Measurements from ENCODE around the gene LMTK2.

Gene LMTK2

GRCh38 chr7:98222533-98223195 lies 116.0 kb downstream of the LMTK2 start:
- no peak for DNase-seq

GRCh38 chr7:98223351-98223897 lies 116.8 kb downstream of the LMTK2 start:
- no peak for DNase-seq

- DNase-seq: no peak
Measured at GRCh38 chr7:98223898-98224700, 117.4 kb downstream of the LMTK2 start.

GRCh38 chr7:98224701-98225181 lies 118.1 kb downstream of the LMTK2 start:
- DNase-seq: no peak

GRCh38 chr7:98225913-98226614 lies 119.4 kb downstream of the LMTK2 start:
- no peak for DNase-seq

GRCh38 chr7:98227939-98228338 lies 121.3 kb downstream of the LMTK2 start:
- DNase-seq: no peak

- DNase-seq: no peak
Measured at GRCh38 chr7:98228801-98229200, 122.1 kb downstream of the LMTK2 start.

GRCh38 chr7:98229441-98229840 lies 122.8 kb downstream of the LMTK2 start:
- no peak for DNase-seq

GRCh38 chr7:98229991-98230745 lies 123.5 kb downstream of the LMTK2 start:
- DNase-seq: no peak

- DNase-seq: no peak
Measured at GRCh38 chr7:98230746-98231471, 124.2 kb downstream of the LMTK2 start.

- DNase-seq: no peak
Measured at GRCh38 chr7:98231493-98232262, 125.0 kb downstream of the LMTK2 start.

GRCh38 chr7:98232263-98232585 lies 125.6 kb downstream of the LMTK2 start:
- no peak for DNase-seq

- no peak for DNase-seq
Measured at GRCh38 chr7:98232799-98233198, 126.1 kb downstream of the LMTK2 start.

GRCh38 chr7:98233219-98234070 lies 126.8 kb downstream of the LMTK2 start:
- DNase-seq: no peak

GRCh38 chr7:98234429-98235147 lies 127.9 kb downstream of the LMTK2 start:
- no peak for DNase-seq

- DNase-seq: no peak
Measured at GRCh38 chr7:98235901-98236300, 129.2 kb downstream of the LMTK2 start.

- DNase-seq: no peak
Measured at GRCh38 chr7:98236355-98237185, 129.9 kb downstream of the LMTK2 start.

GRCh38 chr7:98238076-98238475 lies 131.4 kb downstream of the LMTK2 start:
- DNase-seq: no peak

GRCh38 chr7:98238976-98239375 lies 132.3 kb downstream of the LMTK2 start:
- no peak for DNase-seq

Measured in NCI-H748 treated with DMSO at 0.1 percent for 48 hours (cell line).